Measurements from ENCODE around the gene GOLGA1. TPM values are rescaled to one million over a fixed set of nuclear protein-coding genes. Genes with fewer than 3 reads are reported as not detected.
A peak's percentile ranks its signal among the peaks of the same experiment; 100 is the strongest.

GOLGA1 gene
- total and polyA plus RNA-seq, 2 of the 13 experiments (the other 11 are each of a cell fraction or from before 2014, with no cell fraction given), result 12.7 to 15.9 TPM

GRCh38 chr9:124861342-124862229, 79.3 kb downstream of the GOLGA1 start, which contains the start of the genes ARPC5L and RPL35 (continued):
- TF ChIP-seq, protein P1, sequence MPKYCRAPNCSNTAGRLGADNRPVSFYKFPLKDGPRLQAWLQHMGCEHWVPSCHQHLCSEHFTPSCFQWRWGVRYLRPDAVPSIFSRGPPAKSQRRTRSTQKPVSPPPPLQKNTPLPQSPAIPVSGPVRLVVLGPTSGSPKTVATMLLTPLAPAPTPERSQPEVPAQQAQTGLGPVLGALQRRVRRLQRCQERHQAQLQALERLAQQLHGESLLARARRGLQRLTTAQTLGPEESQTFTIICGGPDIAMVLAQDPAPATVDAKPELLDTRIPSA (CRISPR knock-in tag; IDR thresholded peaks at IDR 0.05; ENCODE audit: borderline replicate concordance), result no peak
- TF ChIP-seq MTA3 (CRISPR knock-in tag; IDR thresholded peaks at IDR 0.05), result no peak
- TF ChIP-seq RFX1 (IDR thresholded peaks at IDR 0.05), result no peak
- no peak; the same call in 1 of the 2 replicates for TF ChIP-seq LBX2 (CRISPR knock-in tag; IDR thresholded peaks at IDR 0.05; ENCODE audit: borderline replicate concordance)
- TF ChIP-seq JUNB (CRISPR knock-in tag; IDR thresholded peaks at IDR 0.05; ENCODE audit: borderline replicate concordance), result no peak
- TF ChIP-seq SSRP1 (CRISPR knock-in tag; IDR thresholded peaks at IDR 0.05), result no peak
- no peak for TF ChIP-seq IKZF1 (IDR thresholded peaks at IDR 0.05)
- peak; percentile 82 for TF ChIP-seq POGK (CRISPR knock-in tag; conservative IDR thresholded peaks at IDR 0.05)
- TF ChIP-seq MNT (IDR thresholded peaks at IDR 0.05), result no peak
- no peak; the same call in 1 of the 2 replicates for TF ChIP-seq SMAD1 (CRISPR knock-in tag; IDR thresholded peaks at IDR 0.05; ENCODE audit: borderline replicate concordance, low read depth)
- peak; percentile 74; the same call in 1 of the 2 replicates for TF ChIP-seq ZNF564 (CRISPR knock-in tag; IDR thresholded peaks at IDR 0.05)
- TF ChIP-seq ZNF773 (CRISPR knock-in tag; IDR thresholded peaks at IDR 0.05; ENCODE audit: borderline replicate concordance), result no peak
- TF ChIP-seq, protein P2, sequence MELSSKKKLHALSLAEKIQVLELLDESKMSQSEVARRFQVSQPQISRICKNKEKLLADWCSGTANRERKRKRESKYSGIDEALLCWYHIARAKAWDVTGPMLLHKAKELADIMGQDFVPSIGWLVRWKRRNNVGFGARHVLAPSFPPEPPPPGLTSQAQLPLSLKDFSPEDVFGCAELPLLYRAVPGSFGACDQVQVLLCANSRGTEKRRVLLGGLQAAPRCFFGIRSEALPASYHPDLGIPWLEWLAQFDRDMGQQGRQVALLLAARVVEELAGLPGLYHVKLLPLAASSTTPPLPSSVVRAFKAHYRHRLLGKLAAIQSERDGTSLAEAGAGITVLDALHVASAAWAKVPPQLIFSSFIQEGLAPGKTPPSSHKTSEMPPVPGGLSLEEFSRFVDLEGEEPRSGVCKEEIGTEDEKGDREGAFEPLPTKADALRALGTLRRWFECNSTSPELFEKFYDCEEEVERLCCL (CRISPR knock-in tag; IDR thresholded peaks at IDR 0.05; ENCODE audit: borderline replicate concordance), result no peak
- TF ChIP-seq ZNF552 (CRISPR knock-in tag; IDR thresholded peaks at IDR 0.05; ENCODE audit: borderline replicate concordance), result peak; percentile 59; the same call in 1 of the 2 replicates
- peak; percentile 44; the same call in 1 of the 2 replicates for TF ChIP-seq CBFB (CRISPR knock-in tag; IDR thresholded peaks at IDR 0.05)
- no peak for TF ChIP-seq MIER2 (CRISPR knock-in tag; IDR thresholded peaks at IDR 0.05)
- TF ChIP-seq, protein P3, sequence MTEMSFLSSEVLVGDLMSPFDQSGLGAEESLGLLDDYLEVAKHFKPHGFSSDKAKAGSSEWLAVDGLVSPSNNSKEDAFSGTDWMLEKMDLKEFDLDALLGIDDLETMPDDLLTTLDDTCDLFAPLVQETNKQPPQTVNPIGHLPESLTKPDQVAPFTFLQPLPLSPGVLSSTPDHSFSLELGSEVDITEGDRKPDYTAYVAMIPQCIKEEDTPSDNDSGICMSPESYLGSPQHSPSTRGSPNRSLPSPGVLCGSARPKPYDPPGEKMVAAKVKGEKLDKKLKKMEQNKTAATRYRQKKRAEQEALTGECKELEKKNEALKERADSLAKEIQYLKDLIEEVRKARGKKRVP (CRISPR knock-in tag; IDR thresholded peaks at IDR 0.05), result no peak; a peak in 2 of 4 replicates
- peak; percentile 100 for TF ChIP-seq RBFOX2 (IDR thresholded peaks at IDR 0.05; ENCODE audit: low read depth, low read length)
- 0 out of 2 replicates have a peak, but pooled peaks have one; percentile 17 for TF ChIP-seq ZNF83 (CRISPR knock-in tag; IDR thresholded peaks at IDR 0.05; ENCODE audit: borderline replicate concordance)
- no peak for TF ChIP-seq KLF9 (CRISPR knock-in tag; IDR thresholded peaks at IDR 0.05; ENCODE audit: low read depth)
- TF ChIP-seq KDM1A (CRISPR knock-in tag; IDR thresholded peaks at IDR 0.05), result no peak
- peak; percentile 88 for TF ChIP-seq ZNF790 (CRISPR knock-in tag; IDR thresholded peaks at IDR 0.05; ENCODE audit: borderline replicate concordance)
- no peak for TF ChIP-seq RFX3 (CRISPR knock-in tag; IDR thresholded peaks at IDR 0.05)

Measured in HepG2 (cell line).